Measurements from ENCODE around the gene EIF4G3. TPM values are rescaled to one million over a fixed set of nuclear protein-coding genes. Genes with fewer than 3 reads are reported as not detected.

The EIF4G3 gene
- total and polyA plus RNA-seq, 9 of the 15 experiments (the other 6 are each of a cell fraction or from before 2014, with no cell fraction given): 6.7 to 40.5 (median 32.1) TPM

DNA sequence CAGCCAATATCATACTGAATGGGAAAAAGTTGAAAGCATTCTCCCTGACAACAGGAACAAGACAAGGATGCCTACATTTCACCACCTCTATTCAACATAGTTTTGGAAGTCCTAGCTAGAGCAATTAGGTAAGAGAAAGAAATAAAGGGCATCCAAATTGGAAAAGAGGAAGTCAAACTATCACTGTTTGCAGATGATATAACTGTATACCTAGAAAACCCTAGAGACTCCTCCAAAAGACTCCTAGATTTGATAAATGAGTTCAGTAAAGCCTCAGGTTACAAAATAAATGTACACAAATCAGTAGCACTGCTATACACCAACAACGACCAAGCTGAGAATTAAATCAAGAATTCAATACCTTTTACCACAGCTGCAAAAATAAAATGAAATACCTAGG lies 218.3 kb downstream of the EIF4G3 start (continued):
- TF ChIP-seq ZNF740 (CRISPR knock-in tag; IDR thresholded peaks at IDR 0.05) (no peak), ZNF740 (tag; IDR thresholded peaks at IDR 0.05) (no peak), XRCC3 (IDR thresholded peaks at IDR 0.05) (no peak), ZNF586 (CRISPR knock-in tag; conservative IDR thresholded peaks at IDR 0.05) (no peak), GABPA (tag; conservative IDR thresholded peaks at IDR 0.05; ENCODE audit: low read depth) (no peak), U2AF1 (optimal IDR thresholded peaks at IDR 0.05; ENCODE audit: low read depth, low read length) (no peak), OTX1 (CRISPR knock-in tag; IDR thresholded peaks at IDR 0.05) (no peak), MAFF (IDR thresholded peaks at IDR 0.05; ENCODE audit: low read length) (no peak), HCFC1 (IDR thresholded peaks at IDR 0.05; ENCODE audit: low read depth, low read length) (no peak), PHF21A (IDR thresholded peaks at IDR 0.05; ENCODE audit: borderline replicate concordance, low read depth) (no peak), ARID1B (IDR thresholded peaks at IDR 0.05) (peak; percentile 58; the same call in 1 of the 2 replicates), SPI1 (IDR thresholded peaks at IDR 0.05; ENCODE audit: borderline replicate concordance, low read depth, low read length) (peak; percentile 84), FUS (optimal IDR thresholded peaks at IDR 0.05; ENCODE audit: low read depth, low read length) (no peak)
- TF ChIP-seq, protein P1, sequence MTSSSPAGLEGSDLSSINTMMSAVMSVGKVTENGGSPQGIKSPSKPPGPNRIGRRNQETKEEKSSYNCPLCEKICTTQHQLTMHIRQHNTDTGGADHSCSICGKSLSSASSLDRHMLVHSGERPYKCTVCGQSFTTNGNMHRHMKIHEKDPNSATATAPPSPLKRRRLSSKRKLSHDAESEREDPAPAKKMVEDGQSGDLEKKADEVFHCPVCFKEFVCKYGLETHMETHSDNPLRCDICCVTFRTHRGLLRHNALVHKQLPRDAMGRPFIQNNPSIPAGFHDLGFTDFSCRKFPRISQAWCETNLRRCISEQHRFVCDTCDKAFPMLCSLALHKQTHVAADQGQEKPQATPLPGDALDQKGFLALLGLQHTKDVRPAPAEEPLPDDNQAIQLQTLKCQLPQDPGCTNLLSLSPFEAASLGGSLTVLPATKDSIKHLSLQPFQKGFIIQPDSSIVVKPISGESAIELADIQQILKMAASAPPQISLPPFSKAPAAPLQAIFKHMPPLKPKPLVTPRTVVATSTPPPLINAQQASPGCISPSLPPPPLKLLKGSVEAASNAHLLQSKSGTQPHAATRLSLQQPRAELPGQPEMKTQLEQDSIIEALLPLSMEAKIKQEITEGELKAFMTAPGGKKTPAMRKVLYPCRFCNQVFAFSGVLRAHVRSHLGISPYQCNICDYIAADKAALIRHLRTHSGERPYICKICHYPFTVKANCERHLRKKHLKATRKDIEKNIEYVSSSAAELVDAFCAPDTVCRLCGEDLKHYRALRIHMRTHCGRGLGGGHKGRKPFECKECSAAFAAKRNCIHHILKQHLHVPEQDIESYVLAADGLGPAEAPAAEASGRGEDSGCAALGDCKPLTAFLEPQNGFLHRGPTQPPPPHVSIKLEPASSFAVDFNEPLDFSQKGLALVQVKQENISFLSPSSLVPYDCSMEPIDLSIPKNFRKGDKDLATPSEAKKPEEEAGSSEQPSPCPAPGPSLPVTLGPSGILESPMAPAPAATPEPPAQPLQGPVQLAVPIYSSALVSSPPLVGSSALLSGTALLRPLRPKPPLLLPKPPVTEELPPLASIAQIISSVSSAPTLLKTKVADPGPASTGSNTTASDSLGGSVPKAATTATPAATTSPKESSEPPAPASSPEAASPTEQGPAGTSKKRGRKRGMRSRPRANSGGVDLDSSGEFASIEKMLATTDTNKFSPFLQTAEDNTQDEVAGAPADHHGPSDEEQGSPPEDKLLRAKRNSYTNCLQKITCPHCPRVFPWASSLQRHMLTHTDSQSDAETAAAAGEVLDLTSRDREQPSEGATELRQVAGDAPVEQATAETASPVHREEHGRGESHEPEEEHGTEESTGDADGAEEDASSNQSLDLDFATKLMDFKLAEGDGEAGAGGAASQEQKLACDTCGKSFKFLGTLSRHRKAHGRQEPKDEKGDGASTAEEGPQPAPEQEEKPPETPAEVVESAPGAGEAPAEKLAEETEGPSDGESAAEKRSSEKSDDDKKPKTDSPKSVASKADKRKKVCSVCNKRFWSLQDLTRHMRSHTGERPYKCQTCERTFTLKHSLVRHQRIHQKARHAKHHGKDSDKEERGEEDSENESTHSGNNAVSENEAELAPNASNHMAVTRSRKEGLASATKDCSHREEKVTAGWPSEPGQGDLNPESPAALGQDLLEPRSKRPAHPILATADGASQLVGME (CRISPR knock-in tag; IDR thresholded peaks at IDR 0.05): no peak

Data from K562 (cell line).